HG03457 (cell line): ENCODE data around the gene VWDE.
"Not testable (repeated sequence)": the region's sequence is repeated elsewhere in the genome, so short reads cannot be mapped to it uniquely, and the experiment has no call there.

ENCODE experiments used
- ATAC-seq: cut with Tn5 transposase; IDR thresholded peaks from one replicate; pipeline ENCODE4 v1.9.1; 2021; ENCODE audit warnings: moderate number of reproducible peaks; ENCODE audit not compliant: unreplicated experiment

The VWDE gene

GRCh38 chr7:12403287-12404181, at the start of gene VWDE:
TSS of gene VWDE (minus strand) at chr7:12403865. CDS start at chr7:12403716, 149 bp downstream.
- no peak for ATAC-seq

- not testable (repeated sequence) for ATAC-seq
Observed at GRCh38 chr7:12453136-12453535, 49.5 kb upstream of the VWDE start.

GRCh38 chr7:12450615-12451014, 47.0 kb upstream of the VWDE start:
- no peak for ATAC-seq

GRCh38 chr7:12444785-12445184, 41.1 kb upstream of the VWDE start:
- ATAC-seq: no peak

- ATAC-seq: no peak
Observed at GRCh38 chr7:12440229-12440628, 36.6 kb upstream of the VWDE start.

- no peak for ATAC-seq
Observed at GRCh38 chr7:12436896-12437535, 33.4 kb upstream of the VWDE start.

GRCh38 chr7:12436126-12436525, 32.5 kb upstream of the VWDE start:
- no peak for ATAC-seq

- ATAC-seq: peak; percentile 65
Observed at GRCh38 chr7:12434012-12434642, 30.5 kb upstream of the VWDE start.

- no peak for ATAC-seq
Observed at GRCh38 chr7:12431886-12432556, 28.4 kb upstream of the VWDE start.

- no peak for ATAC-seq
Observed at GRCh38 chr7:12425311-12425710, 21.6 kb upstream of the VWDE start.

GRCh38 chr7:12423997-12424745, 20.5 kb upstream of the VWDE start:
- ATAC-seq: no peak

- ATAC-seq: no peak
Observed at GRCh38 chr7:12423355-12423996, 19.8 kb upstream of the VWDE start.

- ATAC-seq: no peak
Observed at GRCh38 chr7:12422554-12423320, 19.1 kb upstream of the VWDE start.

- ATAC-seq: no peak
Observed at GRCh38 chr7:12418452-12418851, 14.8 kb upstream of the VWDE start.

GRCh38 chr7:12415072-12415471, 11.4 kb upstream of the VWDE start:
- no peak for ATAC-seq

GRCh38 chr7:12412407-12412806, 8.7 kb upstream of the VWDE start:
- no peak for ATAC-seq

GRCh38 chr7:12410523-12410922, 6.9 kb upstream of the VWDE start:
- ATAC-seq: no peak

GRCh38 chr7:12409097-12409711, 5.5 kb upstream of the VWDE start:
- no peak for ATAC-seq

GRCh38 chr7:12407652-12408051, 4.0 kb upstream of the VWDE start:
- ATAC-seq: not testable (repeated sequence)
